H9 (cell line): ENCODE data around the gene SEL1L2. TPM values are rescaled to one million over a fixed set of nuclear protein-coding genes. Genes with fewer than 3 reads are reported as not detected.

Source experiments
- DNase-seq: peaks from one replicate; pipeline ENCODE4 v3.0.0-alpha.2; 2017
- H2AFZ ChIP-seq: one replicate; pipeline ENCODE4 v1.6.1; 2013; ENCODE audit warnings: mild to moderate bottlenecking, low read length, control low read depth, moderate library complexity
- H2AK5ac ChIP-seq: 2 replicates; pipeline ENCODE4 v1.6.1; 2013; ENCODE audit warnings: low read length, control low read depth, mixed read lengths; ENCODE audit not compliant: insufficient read length
- H2BK120ac ChIP-seq: one replicate; pipeline ENCODE4 v1.6.1; 2013; ENCODE audit warnings: low read depth, mild to moderate bottlenecking, low read length, control low read depth, inconsistent platforms; ENCODE audit not compliant: poor library complexity, severe bottlenecking
- H2BK12ac ChIP-seq: 2 replicates; pipeline ENCODE4 v1.6.1; 2013; ENCODE audit warnings: low read length, control low read depth, mixed read lengths, low read depth; ENCODE audit not compliant: insufficient read length
- H2BK15ac ChIP-seq: 2 replicates; pipeline ENCODE4 v1.6.1; 2013; ENCODE audit warnings: low read depth, low read length, control low read depth
- H2BK20ac ChIP-seq: one replicate; pipeline ENCODE4 v1.6.1; 2013; ENCODE audit warnings: low read depth, mild to moderate bottlenecking, low read length, control low read depth, inconsistent platforms; ENCODE audit not compliant: poor library complexity, severe bottlenecking
- H2BK5ac ChIP-seq: 2 replicates; pipeline ENCODE4 v1.6.1; 2013; ENCODE audit warnings: low read length, control low read depth, mixed read lengths; ENCODE audit not compliant: insufficient read length
- H3K14ac ChIP-seq: 2 replicates; pipeline ENCODE4 v1.6.1; 2013; ENCODE audit warnings: low read length, control low read depth; ENCODE audit not compliant: insufficient read depth
- H3K18ac ChIP-seq: 2 replicates; pipeline ENCODE4 v1.6.1; 2013; ENCODE audit warnings: low read depth, mild to moderate bottlenecking, mixed read lengths, low read length, control low read depth; ENCODE audit not compliant: insufficient read length
- H3K23ac ChIP-seq: 2 replicates; pipeline ENCODE4 v1.6.1; 2013; ENCODE audit warnings: low read length, control low read depth, mixed read lengths, low read depth; ENCODE audit not compliant: insufficient read length
- H3K23me2 ChIP-seq: 2 replicates; pipeline ENCODE4 v1.6.1; 2013; ENCODE audit warnings: low read depth, mild to moderate bottlenecking, mixed read lengths, low read length, control low read depth; ENCODE audit not compliant: insufficient read length, poor library complexity, severe bottlenecking
- H3K27ac ChIP-seq: 2 replicates; pipeline ENCODE4 v1.5.1; 2013; ENCODE audit warnings: low read length, control low read depth, mixed read lengths, low read depth; ENCODE audit not compliant: insufficient read length
- H3K27me3 ChIP-seq: 2 replicates; pipeline ENCODE4 v1.6.1; 2013; ENCODE audit warnings: low read length, control low read depth, inconsistent platforms; ENCODE audit not compliant: insufficient read depth
- H3K4ac ChIP-seq: 2 replicates; pipeline ENCODE4 v1.6.1; 2013; ENCODE audit warnings: low read depth, mild to moderate bottlenecking, control low read depth, inconsistent platforms, low read length, moderate library complexity
- H3K4me1 ChIP-seq: 2 replicates; pipeline ENCODE4 v1.6.1; 2013; ENCODE audit warnings: low read length, control low read depth, inconsistent platforms; ENCODE audit not compliant: insufficient read depth
- H3K4me2 ChIP-seq: 2 replicates; pipeline ENCODE4 v1.6.1; 2013; ENCODE audit warnings: low read length, control low read depth, mixed read lengths; ENCODE audit not compliant: insufficient read length, insufficient read depth
- H3K56ac ChIP-seq: 2 replicates; pipeline ENCODE4 v1.6.1; 2013; ENCODE audit warnings: low read depth, mild to moderate bottlenecking, mixed read lengths, low read length, control low read depth; ENCODE audit not compliant: insufficient read length
- H3K79me1 ChIP-seq: 2 replicates; pipeline ENCODE4 v1.6.1; 2013; ENCODE audit warnings: low read depth, mild to moderate bottlenecking, moderate library complexity, low read length, control low read depth, inconsistent platforms; ENCODE audit not compliant: insufficient read depth, poor library complexity, severe bottlenecking
- H3K79me2 ChIP-seq: 2 replicates; pipeline ENCODE4 v1.6.1; 2013; ENCODE audit warnings: low read length, control low read depth, inconsistent platforms; ENCODE audit not compliant: insufficient read depth
- H3K9ac ChIP-seq: 2 replicates; pipeline ENCODE4 v1.6.1; 2013; ENCODE audit warnings: low read length, control low read depth, mixed read lengths; ENCODE audit not compliant: insufficient read length; ENCODE audit errors: extremely low read depth
- H3K9me3 ChIP-seq: one replicate; pipeline ENCODE4 v1.6.1; 2013; ENCODE audit warnings: low read depth, low read length, inconsistent platforms; ENCODE audit not compliant: control insufficient read depth
- H3T11ph ChIP-seq: one replicate; pipeline ENCODE4 v1.6.1; 2013; ENCODE audit warnings: mild to moderate bottlenecking, low read length, control low read depth, inconsistent platforms
- H4K20me1 ChIP-seq: one replicate; pipeline ENCODE4 v1.6.1; 2013; ENCODE audit not compliant: control insufficient read depth, insufficient read length, insufficient read depth
- H4K5ac ChIP-seq: 2 replicates; pipeline ENCODE4 v1.6.1; 2013; ENCODE audit warnings: low read depth, mild to moderate bottlenecking, mixed read lengths, low read length, control low read depth; ENCODE audit not compliant: insufficient read length
- H4K8ac ChIP-seq: replicated peaks from 2 replicates; pipeline ENCODE4 v1.6.1; 2013; ENCODE audit warnings: low read length, control low read depth, mixed read lengths, low read depth; ENCODE audit not compliant: insufficient read length
- H4K91ac ChIP-seq: 2 replicates; pipeline ENCODE4 v1.6.1; 2013; ENCODE audit warnings: low read depth, mild to moderate bottlenecking, moderate library complexity, mixed read lengths, low read length, control low read depth; ENCODE audit not compliant: insufficient read length
- H3K27ac Mint-ChIP-seq, 3 experiments: 2 replicates in 2 of 3; 3 replicates in 1 of 3; pipeline ENCODE4 v1.8.0; 2020 to 2021; ENCODE audit warnings: mixed read lengths in 3 of 3, mild to moderate bottlenecking in 1 of 3, moderate library complexity in 1 of 3
- H3K27me3 Mint-ChIP-seq: 2 replicates; pipeline ENCODE4 v1.8.0; 2021; ENCODE audit warnings: low read depth, mild to moderate bottlenecking, moderate library complexity, mixed read lengths
- H3K36me3 Mint-ChIP-seq, 3 experiments: 2 replicates in 2 of 3; 3 replicates in 1 of 3; pipeline ENCODE4 v1.8.0; 2020 to 2021; ENCODE audit warnings: low read depth in 3 of 3, mixed read lengths in 3 of 3; ENCODE audit not compliant: insufficient read depth in 1 of 3
- H3K4me1 Mint-ChIP-seq, 2 experiments: 2 replicates each; pipeline ENCODE4 v1.8.0; 2020; ENCODE audit warnings: mixed read lengths in 2 of 2
- H3K4me3 Mint-ChIP-seq, 2 experiments: 2 replicates in 1 of 2; 3 replicates in 1 of 2; pipeline ENCODE4 v1.8.0; 2020 to 2021; ENCODE audit warnings: mild to moderate bottlenecking in 2 of 2, mixed read lengths in 2 of 2, moderate library complexity in 1 of 2
- H3K9me3 Mint-ChIP-seq, 2 experiments: 2 replicates in 1 of 2; 3 replicates in 1 of 2; pipeline ENCODE4 v1.8.0; 2020; ENCODE audit warnings: mild to moderate bottlenecking in 2 of 2, mixed read lengths in 2 of 2, moderate library complexity in 1 of 2
- CTCF ChIP-seq: fragments of 200-600 bp; sonication (generic); conservative IDR thresholded peaks from 3 replicates; pipeline ENCODE4 v1.8.0; 2021; ENCODE audit warnings: antibody characterized with exemption, mild to moderate bottlenecking
- WGBS: extraction: QIAGEN DNeasy Blood & Tissue Kit; methylation state at CpG from one replicate; pipeline ENCODE4 v1.1.7; 2013; ENCODE audit warnings: missing lambda C conversion rate, low lambda C conversion rate, mixed read lengths; ENCODE audit not compliant: insufficient read length; ENCODE audit errors: extremely low coverage; 5-methylcytosine and 5-hydroxymethylcytosine counted together
- total RNA-seq: library from RNA; stranded (reverse); gene quantifications from 2 replicates; pipeline ENCODE4 v1.2.1, GENCODE V29; 2021

The SEL1L2 gene
- total RNA-seq, 1 experiment from 2014 or later = not detected

- H3K23me2 ChIP-seq = no peaks in the 10 kb centered on the region
Measured at GRCh38 chr20:13915284-13915683, 75.1 kb downstream of the SEL1L2 start.

More at GRCh38 chr20:13915284-13915683, 75.1 kb downstream of the SEL1L2 start:
- no peaks in the 10 kb centered on the region for H3K4me1 ChIP-seq
- H3K18ac ChIP-seq = no peak overlapping the region
- H3K9ac ChIP-seq = no peak overlapping the region
- no peak overlapping the region for H3K56ac ChIP-seq
- H3K9me3 Mint-ChIP-seq = no peaks in the 10 kb centered on the region
- H3K9me3 ChIP-seq = no peaks in the 10 kb centered on the region
- no peak overlapping the region for H3K27ac ChIP-seq
- H2AK5ac ChIP-seq = no peak overlapping the region
- H3K79me1 ChIP-seq = no peaks in the 10 kb centered on the region
- H3K36me3 Mint-ChIP-seq = no peaks in the 10 kb centered on the region
- H3T11ph ChIP-seq = no peak overlapping the region
- H3K79me2 ChIP-seq = no peaks in the 10 kb centered on the region
- no peak overlapping the region for H2BK20ac ChIP-seq
- H4K8ac ChIP-seq = no peak overlapping the region
- no peak overlapping the region for H2BK15ac ChIP-seq
- TF ChIP-seq CTCF = no peak
- H2BK12ac ChIP-seq = no peak overlapping the region
- no peak overlapping the region for H3K23ac ChIP-seq
- no peak overlapping the region for H3K4ac ChIP-seq
- DNase-seq = no peak
- H2AFZ ChIP-seq = no peak overlapping the region
- H3K4me1 Mint-ChIP-seq = no peaks in the 10 kb centered on the region
- H3K27me3 Mint-ChIP-seq = no peaks in the 10 kb centered on the region
- no peak overlapping the region for H3K4me3 Mint-ChIP-seq
- no peak overlapping the region for H2BK120ac ChIP-seq
- no CpG with 5 or more reads among the region's 3 CpGs for WGBS
- no peak overlapping the region for H3K4me2 ChIP-seq
- H3K27ac Mint-ChIP-seq = no peak overlapping the region
- no peak overlapping the region for H2BK5ac ChIP-seq
- H4K20me1 ChIP-seq = no peaks in the 10 kb centered on the region
- H3K27me3 ChIP-seq = no peaks in the 10 kb centered on the region
- H4K5ac ChIP-seq = no peak overlapping the region
- no peak overlapping the region for H3K14ac ChIP-seq
- H4K91ac ChIP-seq = no peak overlapping the region
